Astrocyte (in vitro differentiated cells and primary cell): ENCODE data around the gene DDX17.

Experiments
- CTCF ChIP-seq: IDR thresholded peaks from 2 replicates; pipeline ENCODE4 v1.5.1; 2011; ENCODE audit warnings: low read depth, mild to moderate bottlenecking, inconsistent platforms, low read length, moderate library complexity; ENCODE audit not compliant: insufficient read depth
- EZH2 ChIP-seq: IDR thresholded peaks from 2 replicates; pipeline ENCODE4 v1.6.1; 2012; ENCODE audit warnings: mild to moderate bottlenecking, low read length, inconsistent platforms; ENCODE audit not compliant: insufficient read depth

- TF ChIP-seq EZH2: no peak
- TF ChIP-seq CTCF: no peak
These were observed 69.3 kb downstream of the DDX17 start for GRCh38 chr22:38436629-38437395.
